HG02759 (cell line): Measurements from ENCODE around the gene BTBD16.

ENCODE experiments used
- ATAC-seq: cut with Tn5 transposase; IDR thresholded peaks from one replicate; pipeline ENCODE4 v1.9.1; 2021; ENCODE audit warnings: mild to moderate bottlenecking, moderate library complexity; ENCODE audit not compliant: unreplicated experiment

The BTBD16 gene

GRCh38 chr10:122292376-122292775, 21.3 kb downstream of the BTBD16 start:
- ATAC-seq, result no peak

GRCh38 chr10:122293156-122293960, 22.3 kb downstream of the BTBD16 start:
- ATAC-seq, result no peak

- no peak for ATAC-seq
These were observed 22.9 kb downstream of the BTBD16 start for GRCh38 chr10:122293961-122294380.

- ATAC-seq, result no peak
These were observed 23.7 kb downstream of the BTBD16 start for GRCh38 chr10:122294511-122295450.

GRCh38 chr10:122295451-122295809, 24.3 kb downstream of the BTBD16 start:
- ATAC-seq, result no peak

GRCh38 chr10:122296363-122297120, 25.4 kb downstream of the BTBD16 start:
- ATAC-seq, result no peak

GRCh38 chr10:122297583-122297982, 26.5 kb downstream of the BTBD16 start:
- no peak for ATAC-seq

- ATAC-seq, result no peak
These were observed 27.1 kb downstream of the BTBD16 start for GRCh38 chr10:122298206-122298597.

- peak; percentile 75 for ATAC-seq
These were observed 27.7 kb downstream of the BTBD16 start for GRCh38 chr10:122298598-122299301.

GRCh38 chr10:122299423-122300075, 28.5 kb downstream of the BTBD16 start:
- ATAC-seq, result no peak

GRCh38 chr10:122301055-122301810, 30.1 kb downstream of the BTBD16 start:
- ATAC-seq, result no peak

- no peak for ATAC-seq
These were observed 30.7 kb downstream of the BTBD16 start for GRCh38 chr10:122301811-122302115.

GRCh38 chr10:122302315-122302714, 31.2 kb downstream of the BTBD16 start:
- no peak for ATAC-seq

GRCh38 chr10:122303271-122304053, 32.4 kb downstream of the BTBD16 start:
- no peak for ATAC-seq

GRCh38 chr10:122304054-122304579, 33.0 kb downstream of the BTBD16 start:
- no peak for ATAC-seq

- ATAC-seq, result no peak
These were observed 35.2 kb downstream of the BTBD16 start for GRCh38 chr10:122306282-122306681.

- ATAC-seq, result no peak
These were observed 35.6 kb downstream of the BTBD16 start for GRCh38 chr10:122306744-122307143.

- no peak for ATAC-seq
These were observed 36.7 kb downstream of the BTBD16 start for GRCh38 chr10:122307669-122308416.
